AG09319 (cell line): ENCODE results near the gene FAM171A2.

Source experiments
- DNase-seq: peaks from one replicate; pipeline ENCODE4 v3.0.0-alpha.2; 2010; ENCODE audit warnings: low read depth; ENCODE audit errors: extremely low read depth
- TF ChIP-seq, protein P1 (sequence below): IDR thresholded peaks from 2 replicates; pipeline ENCODE4 v1.5.1; 2011; ENCODE audit warnings: low read depth, mild to moderate bottlenecking, inconsistent platforms, low read length, moderate library complexity

Gene FAM171A2

DNA sequence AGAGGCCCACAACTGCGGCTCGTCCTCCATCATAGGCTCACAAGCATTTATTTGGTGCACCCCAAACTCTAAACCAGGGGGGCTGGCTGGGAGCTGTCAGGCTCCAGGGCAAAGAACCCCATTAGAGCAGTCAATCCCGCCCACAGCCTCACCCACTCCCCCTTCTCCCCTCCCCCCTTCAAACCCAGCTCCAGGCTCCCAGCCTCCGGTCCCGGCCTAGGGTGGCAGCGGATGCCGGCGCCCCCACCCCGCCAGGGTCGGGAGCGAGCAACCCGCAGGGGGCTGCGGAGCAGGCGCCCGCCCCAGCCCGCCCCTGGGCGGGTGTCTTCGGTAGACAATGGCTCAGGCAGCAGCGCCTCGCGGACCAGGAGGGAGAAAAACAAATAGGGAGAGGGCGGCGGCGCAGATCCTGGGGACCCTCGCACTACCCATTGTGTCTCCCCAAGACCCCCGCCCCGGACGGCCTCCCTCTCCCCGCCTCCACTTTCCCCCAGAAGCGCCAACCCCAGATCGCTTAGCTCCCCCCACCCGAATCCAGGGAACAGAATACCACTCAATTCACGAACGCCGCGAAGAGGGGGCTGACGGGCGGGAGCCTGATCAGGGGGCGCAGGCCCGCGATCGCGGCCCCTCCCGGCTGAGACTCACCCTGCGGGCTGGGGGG, 572 bp downstream of the FAM171A2 start:
- no peak for DNase-seq

DNA sequence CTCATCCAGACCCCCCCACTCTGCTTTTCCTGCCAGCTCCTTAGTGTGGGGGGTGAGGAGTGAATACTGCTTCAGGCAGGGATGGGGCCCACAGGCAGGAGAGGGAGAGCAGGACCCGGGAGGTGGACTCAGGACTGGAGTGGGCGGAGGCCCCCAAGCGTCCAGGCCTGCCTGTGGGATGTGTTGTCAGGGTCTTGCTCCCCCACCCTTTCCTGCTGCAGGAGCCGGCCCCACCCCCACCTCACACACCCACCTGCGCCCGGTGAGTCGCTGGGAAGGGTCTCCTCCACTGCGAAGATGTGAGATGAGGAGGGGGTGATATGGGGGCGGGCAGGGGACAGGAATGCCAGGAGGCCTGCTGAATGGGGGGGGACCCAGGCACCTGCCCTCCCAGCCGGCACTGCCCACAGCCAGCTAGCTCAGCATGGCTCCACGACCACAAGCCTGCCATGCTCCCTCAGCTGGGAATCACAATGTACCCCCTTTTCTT, 1.1 kb downstream of the FAM171A2 start:
- no peak for DNase-seq
- TF ChIP-seq, protein P1, sequence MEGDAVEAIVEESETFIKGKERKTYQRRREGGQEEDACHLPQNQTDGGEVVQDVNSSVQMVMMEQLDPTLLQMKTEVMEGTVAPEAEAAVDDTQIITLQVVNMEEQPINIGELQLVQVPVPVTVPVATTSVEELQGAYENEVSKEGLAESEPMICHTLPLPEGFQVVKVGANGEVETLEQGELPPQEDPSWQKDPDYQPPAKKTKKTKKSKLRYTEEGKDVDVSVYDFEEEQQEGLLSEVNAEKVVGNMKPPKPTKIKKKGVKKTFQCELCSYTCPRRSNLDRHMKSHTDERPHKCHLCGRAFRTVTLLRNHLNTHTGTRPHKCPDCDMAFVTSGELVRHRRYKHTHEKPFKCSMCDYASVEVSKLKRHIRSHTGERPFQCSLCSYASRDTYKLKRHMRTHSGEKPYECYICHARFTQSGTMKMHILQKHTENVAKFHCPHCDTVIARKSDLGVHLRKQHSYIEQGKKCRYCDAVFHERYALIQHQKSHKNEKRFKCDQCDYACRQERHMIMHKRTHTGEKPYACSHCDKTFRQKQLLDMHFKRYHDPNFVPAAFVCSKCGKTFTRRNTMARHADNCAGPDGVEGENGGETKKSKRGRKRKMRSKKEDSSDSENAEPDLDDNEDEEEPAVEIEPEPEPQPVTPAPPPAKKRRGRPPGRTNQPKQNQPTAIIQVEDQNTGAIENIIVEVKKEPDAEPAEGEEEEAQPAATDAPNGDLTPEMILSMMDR = no peak

More for the DNA sequence above, 572 bp downstream of the FAM171A2 start:
- TF ChIP-seq, protein P1 = no peak

DNA sequence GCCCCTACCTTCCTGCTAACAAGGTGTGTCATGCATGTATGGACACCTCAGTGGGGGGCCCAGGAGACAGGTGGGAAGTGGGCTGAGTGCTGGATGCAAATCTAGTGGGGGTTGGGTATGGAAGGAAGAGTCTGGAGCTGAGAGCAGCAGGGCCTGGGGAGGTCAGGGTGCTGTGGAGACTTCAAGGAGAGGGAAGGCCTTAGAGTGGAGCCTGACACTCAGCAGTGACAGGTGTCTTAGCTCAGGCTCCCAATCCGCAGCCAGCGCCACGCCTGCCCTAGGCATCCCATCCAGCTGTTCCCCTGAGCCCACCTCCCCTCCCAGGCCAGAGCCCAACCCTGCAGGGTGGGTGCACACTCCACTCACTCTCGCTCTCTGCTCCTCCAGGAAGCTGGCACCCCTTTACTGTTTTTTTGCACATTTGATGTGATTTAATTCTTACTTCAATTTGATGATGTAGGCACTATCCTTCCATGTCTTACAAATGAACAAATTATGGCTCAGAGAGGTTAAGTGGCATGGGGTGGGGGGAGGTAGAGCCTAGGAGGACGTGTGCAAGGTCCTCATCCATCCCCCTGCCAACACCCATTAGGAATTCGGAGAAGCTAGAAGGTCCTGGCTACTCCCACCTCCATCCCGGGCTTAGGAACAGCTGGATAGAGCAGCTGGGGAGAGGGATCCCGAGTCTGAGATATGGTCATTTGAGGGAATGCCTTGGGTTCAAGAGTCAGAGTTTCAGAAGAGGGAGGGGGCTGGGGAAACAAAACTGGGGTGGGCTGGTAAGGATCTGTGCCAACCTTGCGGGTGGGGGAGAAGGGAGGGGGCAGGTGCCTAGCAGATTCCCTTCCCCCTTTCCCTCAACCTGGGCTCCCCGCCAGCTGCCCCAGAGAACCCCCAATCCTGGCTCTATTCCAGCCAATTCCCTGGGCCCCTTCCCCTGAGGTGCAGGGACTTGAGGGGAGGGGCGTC, 2.1 kb downstream of the FAM171A2 start:
- no peak for DNase-seq
- TF ChIP-seq, protein P1 = no peak

DNA sequence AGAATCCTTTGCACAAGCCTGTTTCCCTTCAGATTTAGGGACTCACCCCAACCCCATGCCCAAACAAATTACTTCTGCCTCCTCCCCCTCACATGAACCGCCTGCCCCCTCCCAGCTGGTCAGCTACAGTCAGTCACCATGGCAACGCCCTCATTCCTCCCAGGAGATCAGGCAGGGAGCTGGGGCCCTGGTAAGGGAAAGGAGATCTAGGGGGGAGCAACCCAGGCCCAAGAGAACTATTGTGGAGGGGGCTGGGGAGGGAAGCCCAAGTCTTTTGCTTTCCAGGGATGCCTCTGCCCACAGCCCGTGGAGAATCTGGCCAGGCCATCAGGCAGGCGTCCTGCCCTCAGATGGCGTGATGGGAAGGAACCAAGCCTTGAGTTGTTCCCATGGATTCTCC, 2.8 kb downstream of the FAM171A2 start:
- TF ChIP-seq, protein P1 = no peak
- no peak for DNase-seq

DNA sequence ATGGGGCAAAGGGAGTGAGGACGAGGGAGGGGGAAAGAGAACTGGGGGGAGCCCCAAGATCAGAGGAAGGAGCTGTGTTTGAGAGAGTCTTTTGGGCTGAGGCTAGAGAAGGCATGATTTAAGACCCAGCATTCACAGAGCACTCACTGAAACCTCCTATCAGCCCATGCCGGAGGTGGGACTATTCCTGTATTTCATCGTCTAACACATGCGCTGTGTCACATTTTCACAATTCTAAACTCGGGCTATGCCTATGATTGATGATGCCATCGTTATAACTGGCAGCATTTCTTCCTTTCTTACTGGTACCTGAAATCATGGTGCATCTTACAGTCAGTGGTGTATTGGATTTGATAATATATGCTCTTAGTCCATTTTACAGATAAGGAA, 3.5 kb downstream of the FAM171A2 start:
- TF ChIP-seq, protein P1 = no peak
- DNase-seq = no peak

DNA sequence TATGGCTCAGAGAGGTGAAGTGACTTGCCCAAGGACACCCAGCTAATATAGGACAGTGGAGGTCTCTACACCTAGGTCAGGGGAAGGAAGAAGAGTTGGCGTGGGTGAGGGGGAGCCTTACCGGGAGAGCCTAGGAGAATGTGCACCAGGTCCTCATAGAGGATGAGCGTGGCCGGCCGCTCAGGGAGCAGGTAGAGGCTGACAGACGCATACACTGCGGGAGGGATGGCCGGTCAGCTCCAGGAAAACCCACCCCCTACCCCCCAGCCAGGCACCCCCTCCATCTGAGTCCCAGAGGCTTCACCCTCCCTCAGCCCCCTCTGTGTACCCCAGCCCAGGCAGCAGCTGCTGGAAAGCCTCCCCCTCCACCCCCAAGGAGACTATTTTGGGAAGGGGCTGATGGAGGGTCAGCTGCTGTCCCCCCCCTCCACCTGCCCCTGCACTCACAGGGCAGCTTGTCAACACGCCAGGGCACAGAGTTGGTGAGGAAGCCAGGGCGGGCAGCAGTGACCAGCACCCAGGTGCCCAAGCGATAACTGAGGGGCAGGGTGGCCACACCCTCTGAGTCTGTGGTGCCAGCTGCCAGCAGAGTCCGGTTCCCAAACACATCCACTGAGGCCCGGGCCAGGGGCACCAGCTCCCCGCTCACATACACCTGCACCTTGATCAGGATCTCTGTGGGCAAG, 4.1 kb downstream of the FAM171A2 start:
- no peak for DNase-seq
- TF ChIP-seq, protein P1 = no peak

DNA sequence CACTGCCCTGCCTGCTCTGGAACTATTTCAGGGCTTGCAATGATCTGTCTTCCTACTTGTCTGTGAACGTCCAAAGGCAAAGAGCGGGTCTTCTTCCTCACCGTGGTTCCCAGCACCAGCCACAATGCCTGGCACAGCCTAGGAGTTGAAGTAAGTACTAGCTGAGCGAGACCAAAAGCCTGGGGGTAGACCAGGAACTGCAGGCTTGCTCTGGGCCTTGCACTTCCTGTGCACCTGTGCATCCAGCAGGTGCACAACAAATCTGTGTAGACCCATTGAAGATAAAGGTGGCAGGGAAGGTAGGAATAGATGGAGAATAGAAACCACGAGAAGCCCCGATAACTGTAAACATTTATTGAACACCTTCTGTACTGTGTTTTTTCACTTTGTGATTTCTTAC, 4.6 kb downstream of the FAM171A2 start:
- DNase-seq = no peak
- TF ChIP-seq, protein P1 = no peak
